SK-N-SH (cell line): ENCODE results near the gene GDPD5. TPM values are rescaled to one million over a fixed set of nuclear protein-coding genes. Genes with fewer than 3 reads are reported as not detected.

Experiments
- CTCF ChIA-PET: fragments of 300-600, 350-600 bp; formaldehyde crosslinking; extraction: SDS; loops from one replicate; lab custom pipeline; 2021; lab: Yijun Ruan, JAX
- POLR2A ChIA-PET: fragments of 350-600 bp; sonication (Branson Sonifier 250); formaldehyde crosslinking; extraction: SDS; loops from one replicate; lab custom pipeline; 2020; ENCODE audit warnings: antibody characterized with exemption, inconsistent platforms; lab: Yijun Ruan, JAX
- DNase-seq: peaks from one replicate; pipeline ENCODE4 v3.0.0; 2012
- H2AFZ ChIP-seq: fragments of 200-600 bp; sonication (generic); 2 replicates; pipeline ENCODE4 v1.8.1; 2016; ENCODE audit warnings: antibody characterized with exemption, mild to moderate bottlenecking, low read depth
- H3F3A ChIP-seq: fragments of 200-600 bp; sonication (generic); replicated peaks from 2 replicates; pipeline ENCODE3; 2016; ENCODE audit warnings: antibody characterized with exemption, mild to moderate bottlenecking; ENCODE audit not compliant: insufficient read depth
- H3K27ac ChIP-seq, 2 experiments: fragments of 200-500 bp in 1 of 2; fragments of 200-600 bp in 1 of 2; sonication (Bioruptor generic) in 1 of 2; sonication (generic), shearing (Covaris generic) in 1 of 2; 2 replicates each; pipeline versions ENCODE4 v1.5.1 to v1.6.1; 2014 to 2016; ENCODE audit warnings: low read depth in 2 of 2, inconsistent platforms in 1 of 2, low read length in 1 of 2, mild to moderate bottlenecking in 1 of 2, mixed read lengths in 1 of 2
- H3K27me3 ChIP-seq: fragments of 200-600 bp; sonication (generic), shearing (Covaris generic); 2 replicates; pipeline ENCODE4 v1.6.1; 2016; ENCODE audit warnings: mixed run types; ENCODE audit not compliant: insufficient read depth
- H3K36me3 ChIP-seq, 2 experiments: fragments of 200-500 bp in 1 of 2; fragments of 200-600 bp in 1 of 2; sonication (Bioruptor generic) in 1 of 2; sonication (generic) in 1 of 2; replicated peaks in 1 of 2; 2 replicates each; pipeline versions ENCODE3 to v1.5.1; 2014 to 2016; ENCODE audit warnings: low read length in 1 of 2, mild to moderate bottlenecking in 1 of 2; ENCODE audit not compliant: insufficient read depth in 2 of 2, control insufficient read depth in 1 of 2
- H3K4me1 ChIP-seq, 2 experiments: fragments of 200-500 bp in 1 of 2; fragments of 200-600 bp in 1 of 2; sonication (Bioruptor generic) in 1 of 2; sonication (generic), shearing (Covaris generic) in 1 of 2; 2 replicates each; pipeline versions ENCODE4 v1.5.1 to v1.6.1; 2014 to 2016; ENCODE audit warnings: low read depth in 1 of 2, low read length in 1 of 2, mixed run types in 1 of 2; ENCODE audit not compliant: insufficient read depth in 2 of 2, control insufficient read depth in 1 of 2
- H3K4me2 ChIP-seq: fragments of 200-600 bp; sonication (generic), shearing (Covaris generic); 2 replicates; pipeline ENCODE4 v1.6.1; 2017; ENCODE audit warnings: mixed run types
- H3K4me3 ChIP-seq, 2 experiments: fragments of 200-500 bp in 1 of 2; fragments of 200-600 bp in 1 of 2; sonication (Bioruptor generic) in 1 of 2; sonication (generic), shearing (Covaris generic) in 1 of 2; 2 replicates each; pipeline versions ENCODE4 v1.5.1 to v1.8.1; 2014 to 2016; ENCODE audit warnings: low read depth in 2 of 2, inconsistent platforms in 1 of 2, low read length in 1 of 2, mild to moderate bottlenecking in 1 of 2, mixed read lengths in 1 of 2, moderate library complexity in 1 of 2
- H3K79me2 ChIP-seq: fragments of 200-600 bp; sonication (generic); 2 replicates; pipeline ENCODE4 v1.8.1; 2017; ENCODE audit warnings: mild to moderate bottlenecking; ENCODE audit not compliant: insufficient read depth
- H3K9ac ChIP-seq: fragments of 200-600 bp; sonication (generic); 2 replicates; pipeline ENCODE4 v1.6.1; 2017; ENCODE audit warnings: mixed run types
- H3K9me2 ChIP-seq: fragments of 200-600 bp; sonication (generic); 2 replicates; pipeline ENCODE4 v1.6.1; 2017; ENCODE audit warnings: mixed run types
- H3K9me3 ChIP-seq: fragments of 200-600 bp; sonication (generic); 2 replicates; pipeline ENCODE4 v1.6.1; 2017; ENCODE audit warnings: mixed run types, mild to moderate bottlenecking, moderate library complexity
- H4K20me1 ChIP-seq: fragments of 200-600 bp; sonication (generic); 2 replicates; pipeline ENCODE4 v1.6.1; 2017; ENCODE audit warnings: mild to moderate bottlenecking, mixed run types; ENCODE audit not compliant: insufficient read depth
- EP300 ChIP-seq, 2 experiments: IDR thresholded peaks; 2 replicates each; pipeline versions ENCODE4 v1.4.0 to v1.6.1; 2012; ENCODE audit warnings: borderline replicate concordance in 1 of 2, low read depth in 1 of 2, low read length in 1 of 2
- GABPA ChIP-seq: IDR thresholded peaks from 2 replicates; pipeline ENCODE4 v1.4.0; 2012; ENCODE audit warnings: low read depth, mild to moderate bottlenecking
- MEF2A ChIP-seq: IDR thresholded peaks from 2 replicates; pipeline ENCODE4 v1.4.0; 2012; ENCODE audit warnings: low read depth, borderline replicate concordance
- MXI1 ChIP-seq: IDR thresholded peaks from 2 replicates; pipeline ENCODE4 v1.6.1; 2012; ENCODE audit warnings: mild to moderate bottlenecking, low read depth, low read length, improper control_type of control experiment
- RCOR1 ChIP-seq: fragments of 150-350 bp; IDR thresholded peaks from 2 replicates; pipeline ENCODE4 v1.6.1; 2017; ENCODE audit warnings: antibody characterized with exemption, low read length
- RFX5 ChIP-seq: IDR thresholded peaks from 2 replicates; pipeline ENCODE4 v1.6.1; 2012; ENCODE audit warnings: mild to moderate bottlenecking, improper control_type of control experiment, low read length
- RXRA ChIP-seq: IDR thresholded peaks from 2 replicates; pipeline ENCODE4 v1.4.0; 2012; ENCODE audit warnings: low read depth, mild to moderate bottlenecking, borderline replicate concordance
- WGBS: methylation state at CpG from one replicate; pipeline ENCODE4 v1.1.6; 2017; ENCODE audit warnings: low lambda C conversion rate; 5-methylcytosine and 5-hydroxymethylcytosine counted together
- polyA plus RNA-seq, 3 experiments: library from polyadenylated mRNA; depleted of rRNA; stranded (reverse); fragments of >200 nt; gene quantifications; 2 replicates each; pipeline ENCODE4 v1.2.3, GENCODE V29; 2012
- TF ChIP-seq, protein P1 (sequence below): fragments of 150-350 bp; IDR thresholded peaks from 2 replicates; pipeline ENCODE4 v1.6.1; 2016; ENCODE audit warnings: mild to moderate bottlenecking, low read depth, low read length
- TF ChIP-seq, protein P2 (sequence below): fragments of 200-600 bp; sonication (generic); IDR thresholded peaks from 2 replicates; pipeline ENCODE4 v1.6.1; 2017; ENCODE audit warnings: antibody characterized with exemption, mild to moderate bottlenecking, moderate library complexity
- TF ChIP-seq, protein P3 (sequence below): IDR thresholded peaks from 2 replicates; pipeline ENCODE4; 2012
- TF ChIP-seq, protein P4 (sequence below): IDR thresholded peaks from 2 replicates; pipeline ENCODE4 v1.4.0; 2012; ENCODE audit warnings: low read depth, borderline replicate concordance

GDPD5 gene
- polyA plus RNA-seq, 1 of the 3 experiments (the other 2 are of a cell fraction), result 2.2 TPM

DNA sequence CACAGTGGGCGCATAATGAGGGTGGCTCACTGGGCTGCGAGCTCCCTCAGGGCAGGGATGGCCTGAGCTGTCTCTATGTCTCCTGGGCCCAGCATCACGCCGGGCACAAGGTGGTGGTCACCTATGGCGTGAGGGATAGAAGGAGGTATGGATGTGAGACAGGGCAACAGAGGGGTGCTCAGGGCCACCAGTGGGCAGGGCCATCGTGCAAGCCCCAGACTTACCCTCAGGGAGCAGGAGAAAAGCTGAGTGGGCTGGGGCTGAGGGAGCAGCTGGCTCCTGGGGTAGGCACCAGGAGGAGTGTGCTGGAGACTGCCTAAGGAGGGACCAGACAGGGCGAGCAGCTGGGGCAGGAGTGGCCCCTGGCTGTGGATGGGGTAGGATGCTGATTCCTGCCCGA lies 58.4 kb downstream of the GDPD5 start:
- no peak overlapping the region for H3K4me3 ChIP-seq
- H4K20me1 ChIP-seq, result no peaks in the 10 kb centered on the region
- TF ChIP-seq EP300 (IDR thresholded peaks at IDR 0.05; ENCODE audit: borderline replicate concordance in 1 of 2, low read depth in 1 of 2, low read length in 1 of 2), result no peak
- H3F3A ChIP-seq, result peaks cover 2% of the 10 kb centered on the region
- POLR2A ChIA-PET, result no interaction called here
- WGBS, result 90% methylated on average over 7 of the region's 8 CpGs
- no peaks in the 10 kb centered on the region for H3K36me3 ChIP-seq
- CTCF ChIA-PET, result no interaction called here
- H2AFZ ChIP-seq, result no peak overlapping the region
- no peak overlapping the region for H3K9ac ChIP-seq
- H3K79me2 ChIP-seq, result no peaks in the 10 kb centered on the region
- H3K9me2 ChIP-seq, result no peaks in the 10 kb centered on the region
- peaks cover 0 to 51% of the 10 kb centered on the region in 2 experiments; a peak in 3 of 4 replicates for H3K4me1 ChIP-seq
- H3K4me2 ChIP-seq, result no peak overlapping the region
- no peaks in the 10 kb centered on the region for H3K27me3 ChIP-seq
- DNase-seq, result no peak
- H3K27ac ChIP-seq, result no peak overlapping the region
- H3K9me3 ChIP-seq, result no peaks in the 10 kb centered on the region

DNA sequence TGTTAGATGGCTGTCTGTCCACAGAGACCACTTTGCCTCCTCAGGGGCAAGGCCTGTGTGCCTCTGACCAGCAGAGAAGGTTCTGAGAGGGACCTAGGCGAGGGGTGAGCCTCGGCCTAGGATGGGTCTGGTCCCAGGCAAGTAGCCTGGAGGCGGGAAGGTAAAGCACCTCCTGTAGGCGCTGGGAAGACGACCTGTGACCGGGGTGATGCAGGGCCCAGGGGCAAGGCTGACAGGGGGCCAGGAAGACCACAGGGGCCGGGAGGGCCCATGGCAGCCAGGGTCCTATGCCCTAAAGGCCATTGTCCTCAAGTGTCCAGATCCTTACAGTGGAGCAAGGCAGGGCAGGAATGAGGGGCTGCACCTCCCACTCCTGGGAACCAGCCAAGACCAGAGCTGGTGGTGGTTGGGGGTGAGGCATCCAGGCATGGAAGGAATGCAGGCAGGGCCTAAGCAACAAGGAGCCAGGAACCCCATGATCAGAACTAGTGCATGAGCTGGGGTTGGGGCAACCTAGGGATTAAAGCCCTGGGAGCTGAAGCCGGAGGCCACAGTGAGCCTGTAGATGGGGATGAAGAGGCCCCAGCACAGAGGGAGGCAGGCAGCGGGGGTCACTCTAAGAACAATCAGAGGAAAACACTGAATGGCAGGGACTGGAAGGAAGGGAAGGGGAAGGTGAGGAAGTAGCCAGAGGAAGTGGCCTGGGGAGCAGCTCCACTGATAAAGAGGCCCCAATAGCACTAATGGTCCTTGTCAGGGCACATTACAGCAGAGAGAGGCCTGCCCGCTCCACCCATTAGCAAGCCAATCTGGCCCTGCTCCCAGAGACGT lies 59.8 kb downstream of the GDPD5 start:
- no peak overlapping the region for H3K4me2 ChIP-seq
- CTCF ChIA-PET, result interaction anchor here (0.8 to 2.5 kb wide), 5 partner anchors 12 to 67 kb away, joined by 3 to 8 read pairs (median 3); partner anchors contain the start of gene GDPD5
- H4K20me1 ChIP-seq, result no peaks in the 10 kb centered on the region
- no peaks in the 10 kb centered on the region for H3K9me3 ChIP-seq
- H3K27me3 ChIP-seq, result no peaks in the 10 kb centered on the region
- no peak overlapping the region for H3K9ac ChIP-seq
- no peak overlapping the region for H3K27ac ChIP-seq
- H3K36me3 ChIP-seq, result no peaks in the 10 kb centered on the region
- H3F3A ChIP-seq, result peaks cover 2% of the 10 kb centered on the region
- no peak overlapping the region for H2AFZ ChIP-seq
- no peak for DNase-seq
- TF ChIP-seq RXRA (no peak), GABPA (no peak)
- TF ChIP-seq, protein P1, sequence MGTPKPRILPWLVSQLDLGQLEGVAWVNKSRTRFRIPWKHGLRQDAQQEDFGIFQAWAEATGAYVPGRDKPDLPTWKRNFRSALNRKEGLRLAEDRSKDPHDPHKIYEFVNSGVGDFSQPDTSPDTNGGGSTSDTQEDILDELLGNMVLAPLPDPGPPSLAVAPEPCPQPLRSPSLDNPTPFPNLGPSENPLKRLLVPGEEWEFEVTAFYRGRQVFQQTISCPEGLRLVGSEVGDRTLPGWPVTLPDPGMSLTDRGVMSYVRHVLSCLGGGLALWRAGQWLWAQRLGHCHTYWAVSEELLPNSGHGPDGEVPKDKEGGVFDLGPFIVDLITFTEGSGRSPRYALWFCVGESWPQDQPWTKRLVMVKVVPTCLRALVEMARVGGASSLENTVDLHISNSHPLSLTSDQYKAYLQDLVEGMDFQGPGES, result no peak
- TF ChIP-seq, all 33 proteins: peak for 0
- H3K4me1 ChIP-seq, result peaks cover 0 to 46% of the 10 kb centered on the region in 2 experiments; a peak in 2 of 4 replicates
- H3K9me2 ChIP-seq, result no peaks in the 10 kb centered on the region
- WGBS, result 93% methylated on average over 9 of the region's 11 CpGs
- H3K4me3 ChIP-seq, result no peak overlapping the region
- H3K79me2 ChIP-seq, result no peaks in the 10 kb centered on the region
- POLR2A ChIA-PET, result no interaction called here

DNA sequence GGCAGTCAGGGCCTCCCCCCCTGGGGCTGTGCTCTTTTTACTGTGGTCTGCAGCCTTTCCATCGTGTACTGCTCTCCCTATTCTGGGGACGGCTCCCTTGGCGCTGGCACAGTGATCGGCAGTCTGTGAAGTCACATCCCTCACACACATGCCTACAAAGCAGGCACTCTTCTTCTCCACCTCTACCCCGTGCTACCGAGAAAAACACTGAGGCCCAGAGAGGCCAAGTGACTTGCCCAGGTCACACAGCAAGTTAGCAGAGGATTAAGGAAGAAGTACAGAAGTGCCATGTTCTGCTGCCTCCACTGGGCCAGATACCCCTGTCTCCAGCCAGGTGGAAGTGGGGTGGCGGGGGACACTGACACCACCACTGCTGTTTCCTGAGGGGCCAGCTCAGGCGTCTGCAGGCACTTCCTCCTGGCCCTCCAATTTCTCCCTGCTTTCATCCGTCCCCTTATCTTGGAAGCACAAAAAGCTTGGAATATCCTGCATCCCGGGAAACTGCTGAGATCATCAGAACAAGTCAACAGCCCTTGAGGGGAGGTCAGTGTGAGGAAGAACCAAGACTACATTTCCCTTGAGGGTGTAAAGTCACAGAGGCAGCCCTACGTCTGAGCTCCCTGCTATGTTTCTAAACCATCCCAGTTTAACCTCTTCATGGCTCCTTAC lies 62.5 kb downstream of the GDPD5 start:
- DNase-seq, result no peak
- TF ChIP-seq EP300 (IDR thresholded peaks at IDR 0.05; ENCODE audit: borderline replicate concordance in 1 of 2, low read depth in 1 of 2, low read length in 1 of 2) (no peak), MXI1 (no peak), RFX5 (no peak), MEF2A (no peak), RCOR1 (no peak), RXRA (no peak), GABPA (no peak)
- TF ChIP-seq, protein P2, sequence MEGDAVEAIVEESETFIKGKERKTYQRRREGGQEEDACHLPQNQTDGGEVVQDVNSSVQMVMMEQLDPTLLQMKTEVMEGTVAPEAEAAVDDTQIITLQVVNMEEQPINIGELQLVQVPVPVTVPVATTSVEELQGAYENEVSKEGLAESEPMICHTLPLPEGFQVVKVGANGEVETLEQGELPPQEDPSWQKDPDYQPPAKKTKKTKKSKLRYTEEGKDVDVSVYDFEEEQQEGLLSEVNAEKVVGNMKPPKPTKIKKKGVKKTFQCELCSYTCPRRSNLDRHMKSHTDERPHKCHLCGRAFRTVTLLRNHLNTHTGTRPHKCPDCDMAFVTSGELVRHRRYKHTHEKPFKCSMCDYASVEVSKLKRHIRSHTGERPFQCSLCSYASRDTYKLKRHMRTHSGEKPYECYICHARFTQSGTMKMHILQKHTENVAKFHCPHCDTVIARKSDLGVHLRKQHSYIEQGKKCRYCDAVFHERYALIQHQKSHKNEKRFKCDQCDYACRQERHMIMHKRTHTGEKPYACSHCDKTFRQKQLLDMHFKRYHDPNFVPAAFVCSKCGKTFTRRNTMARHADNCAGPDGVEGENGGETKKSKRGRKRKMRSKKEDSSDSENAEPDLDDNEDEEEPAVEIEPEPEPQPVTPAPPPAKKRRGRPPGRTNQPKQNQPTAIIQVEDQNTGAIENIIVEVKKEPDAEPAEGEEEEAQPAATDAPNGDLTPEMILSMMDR, result no peak
- TF ChIP-seq, protein P3, sequence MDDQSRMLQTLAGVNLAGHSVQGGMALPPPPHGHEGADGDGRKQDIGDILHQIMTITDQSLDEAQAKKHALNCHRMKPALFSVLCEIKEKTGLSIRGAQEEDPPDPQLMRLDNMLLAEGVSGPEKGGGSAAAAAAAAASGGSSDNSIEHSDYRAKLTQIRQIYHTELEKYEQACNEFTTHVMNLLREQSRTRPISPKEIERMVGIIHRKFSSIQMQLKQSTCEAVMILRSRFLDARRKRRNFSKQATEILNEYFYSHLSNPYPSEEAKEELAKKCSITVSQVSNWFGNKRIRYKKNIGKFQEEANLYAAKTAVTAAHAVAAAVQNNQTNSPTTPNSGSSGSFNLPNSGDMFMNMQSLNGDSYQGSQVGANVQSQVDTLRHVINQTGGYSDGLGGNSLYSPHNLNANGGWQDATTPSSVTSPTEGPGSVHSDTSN, result no peak
- TF ChIP-seq, protein P4, sequence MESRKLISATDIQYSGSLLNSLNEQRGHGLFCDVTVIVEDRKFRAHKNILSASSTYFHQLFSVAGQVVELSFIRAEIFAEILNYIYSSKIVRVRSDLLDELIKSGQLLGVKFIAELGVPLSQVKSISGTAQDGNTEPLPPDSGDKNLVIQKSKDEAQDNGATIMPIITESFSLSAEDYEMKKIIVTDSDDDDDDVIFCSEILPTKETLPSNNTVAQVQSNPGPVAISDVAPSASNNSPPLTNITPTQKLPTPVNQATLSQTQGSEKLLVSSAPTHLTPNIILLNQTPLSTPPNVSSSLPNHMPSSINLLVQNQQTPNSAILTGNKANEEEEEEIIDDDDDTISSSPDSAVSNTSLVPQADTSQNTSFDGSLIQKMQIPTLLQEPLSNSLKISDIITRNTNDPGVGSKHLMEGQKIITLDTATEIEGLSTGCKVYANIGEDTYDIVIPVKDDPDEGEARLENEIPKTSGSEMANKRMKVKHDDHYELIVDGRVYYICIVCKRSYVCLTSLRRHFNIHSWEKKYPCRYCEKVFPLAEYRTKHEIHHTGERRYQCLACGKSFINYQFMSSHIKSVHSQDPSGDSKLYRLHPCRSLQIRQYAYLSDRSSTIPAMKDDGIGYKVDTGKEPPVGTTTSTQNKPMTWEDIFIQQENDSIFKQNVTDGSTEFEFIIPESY, result no peak

More for the DNA sequence above, 62.5 kb downstream of the GDPD5 start:
- no peak overlapping the region for H2AFZ ChIP-seq
- no peaks in the 10 kb centered on the region for H3K27me3 ChIP-seq
- H3K36me3 ChIP-seq, result no peaks in the 10 kb centered on the region
- WGBS, result 86% methylated on average over 11 of the region's 11 CpGs
- H3K9ac ChIP-seq, result no peak overlapping the region
- no peaks in the 10 kb centered on the region for H3K79me2 ChIP-seq
- ChIA-PET POLR2A (no interaction called here), CTCF (interaction anchor here (1.0 to 11.1 kb wide), 3 partner anchors 13 to 68 kb away, joined by 4 to 66 read pairs (median 4); no protein-coding TSS in a partner anchor)
- no peak overlapping the region for H3K4me2 ChIP-seq
- H3K4me3 ChIP-seq, result no peak overlapping the region
- no peaks in the 10 kb centered on the region for H3F3A ChIP-seq
- H4K20me1 ChIP-seq, result no peaks in the 10 kb centered on the region
- no peaks in the 10 kb centered on the region for H3K9me3 ChIP-seq
- peaks cover 0 to 34% of the 10 kb centered on the region in 2 experiments; a peak in 1 of 4 replicates for H3K4me1 ChIP-seq
- no peak overlapping the region for H3K27ac ChIP-seq
- H3K9me2 ChIP-seq, result no peaks in the 10 kb centered on the region
